B cell (primary cell): Measurements from ENCODE around the gene FREM3.

ENCODE experiments used
- EZH2 ChIP-seq: IDR thresholded peaks from 2 replicates; pipeline ENCODE4 v1.6.1; 2012; ENCODE audit warnings: borderline replicate concordance, low read depth, mild to moderate bottlenecking, moderate library complexity, low read length; ENCODE audit not compliant: insufficient read depth, poor library complexity, severe bottlenecking
- TF ChIP-seq, protein P1 (sequence below): fragments of 200-600 bp; IDR thresholded peaks from one replicate; pipeline ENCODE4 v1.8.0; 2022; ENCODE audit warnings: antibody characterized with exemption, mild to moderate bottlenecking

DNA sequence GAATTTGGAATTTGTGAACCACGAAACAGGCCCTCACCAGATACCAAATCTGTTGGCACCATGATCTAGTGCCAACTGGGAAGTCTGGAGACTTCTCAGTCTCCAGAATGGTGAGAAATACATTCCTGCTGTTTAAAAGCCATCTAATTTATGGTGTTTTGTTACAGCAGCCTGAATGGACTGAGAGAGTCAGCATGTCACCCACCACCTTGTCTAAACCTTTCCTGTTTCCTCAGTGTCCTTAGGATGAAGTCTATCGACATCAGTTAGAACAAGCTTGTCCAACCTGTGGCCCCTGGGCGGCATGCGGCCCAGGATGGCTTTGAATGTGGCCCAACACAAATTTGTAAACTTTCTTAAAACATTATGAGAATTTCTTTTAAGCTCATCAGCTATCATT, 42.1 kb downstream of the FREM3 start:
- TF ChIP-seq EZH2 = no peak
- TF ChIP-seq, protein P1, sequence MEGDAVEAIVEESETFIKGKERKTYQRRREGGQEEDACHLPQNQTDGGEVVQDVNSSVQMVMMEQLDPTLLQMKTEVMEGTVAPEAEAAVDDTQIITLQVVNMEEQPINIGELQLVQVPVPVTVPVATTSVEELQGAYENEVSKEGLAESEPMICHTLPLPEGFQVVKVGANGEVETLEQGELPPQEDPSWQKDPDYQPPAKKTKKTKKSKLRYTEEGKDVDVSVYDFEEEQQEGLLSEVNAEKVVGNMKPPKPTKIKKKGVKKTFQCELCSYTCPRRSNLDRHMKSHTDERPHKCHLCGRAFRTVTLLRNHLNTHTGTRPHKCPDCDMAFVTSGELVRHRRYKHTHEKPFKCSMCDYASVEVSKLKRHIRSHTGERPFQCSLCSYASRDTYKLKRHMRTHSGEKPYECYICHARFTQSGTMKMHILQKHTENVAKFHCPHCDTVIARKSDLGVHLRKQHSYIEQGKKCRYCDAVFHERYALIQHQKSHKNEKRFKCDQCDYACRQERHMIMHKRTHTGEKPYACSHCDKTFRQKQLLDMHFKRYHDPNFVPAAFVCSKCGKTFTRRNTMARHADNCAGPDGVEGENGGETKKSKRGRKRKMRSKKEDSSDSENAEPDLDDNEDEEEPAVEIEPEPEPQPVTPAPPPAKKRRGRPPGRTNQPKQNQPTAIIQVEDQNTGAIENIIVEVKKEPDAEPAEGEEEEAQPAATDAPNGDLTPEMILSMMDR = no peak
